Activated gamma-delta T cell treated with Interleukin-2 at 50 U/mL for 16 hours (primary cell): ENCODE measurements around the gene GRID1.

ENCODE experiments used
- DNase-seq: peaks from one replicate; pipeline ENCODE4 v3.0.0-alpha.2; 2020

Gene GRID1

DNA sequence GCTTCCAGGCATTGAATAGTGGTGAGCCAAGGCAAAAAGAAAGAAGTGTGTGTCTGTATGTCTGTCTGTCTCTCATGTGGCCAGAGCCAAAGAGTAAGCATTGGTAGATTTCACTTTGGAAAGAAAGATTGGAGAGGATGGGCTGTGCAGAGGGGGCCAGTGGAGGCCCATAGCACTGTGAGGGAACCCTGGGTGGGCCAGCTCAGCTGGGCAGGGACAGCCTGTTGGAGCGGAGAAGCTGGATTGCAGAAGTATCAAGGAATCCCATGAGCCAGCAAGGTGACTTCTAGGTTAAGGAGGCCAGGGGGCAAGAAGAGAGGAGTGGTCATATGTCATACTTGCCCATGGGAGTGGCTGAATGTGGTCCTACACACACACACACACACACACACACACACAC is 1.5 kb upstream of the GRID1 start:
- no peak for DNase-seq

DNA sequence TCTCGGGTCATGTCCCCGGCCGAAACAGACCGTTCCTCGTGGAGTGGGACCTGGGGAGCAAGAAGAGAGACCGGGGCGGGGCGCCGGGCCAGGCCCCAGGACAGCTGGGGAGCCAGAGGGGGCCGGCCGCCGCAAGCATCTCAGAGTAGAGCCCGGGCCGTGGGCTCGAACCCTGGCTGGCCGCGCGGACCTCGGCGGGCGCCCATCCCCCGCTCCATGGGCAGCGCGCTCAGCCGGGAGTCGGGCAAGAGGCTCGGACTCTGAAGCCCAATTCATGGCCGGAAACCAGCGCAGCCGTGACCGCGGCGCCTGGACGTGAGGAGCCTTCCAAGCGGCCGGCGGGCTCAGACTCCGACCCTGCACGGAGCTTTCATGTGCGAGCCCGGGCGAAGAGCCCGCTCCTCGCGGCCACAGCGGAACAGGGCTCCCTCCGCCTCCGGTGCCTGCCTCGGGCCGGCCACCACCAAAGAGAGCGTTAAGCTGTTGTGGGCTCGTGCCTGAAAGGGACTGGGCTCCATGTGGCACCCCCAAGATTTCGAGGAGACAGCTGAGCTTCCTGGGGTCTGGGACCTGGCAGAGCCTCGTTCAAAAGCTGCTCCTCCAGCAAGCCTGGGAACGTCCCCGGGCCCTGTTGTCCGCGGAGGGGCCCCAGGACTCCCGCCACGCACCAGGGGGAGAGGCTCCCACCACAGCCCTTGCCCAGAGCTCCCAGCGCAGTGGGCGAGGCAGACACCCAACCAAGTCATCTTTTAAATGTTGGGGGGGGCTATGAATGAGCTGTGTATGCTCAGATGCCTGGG is 757 bp upstream of the GRID1 start:
- no peak for DNase-seq

DNA sequence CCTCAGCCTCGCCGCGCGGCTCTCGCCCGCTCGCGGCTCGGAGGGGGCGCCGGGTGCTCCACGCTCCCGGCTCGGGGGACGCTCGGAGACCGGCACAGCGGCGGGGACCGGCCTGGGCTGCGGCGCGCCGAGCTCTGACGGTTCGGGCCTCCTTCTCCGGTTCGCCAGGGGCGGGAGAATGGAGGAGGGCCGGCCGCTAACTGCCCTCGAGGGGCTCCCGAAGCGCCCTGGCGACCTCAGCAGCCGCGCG is 232 bp upstream of the GRID1 start:
- no peak for DNase-seq

DNA sequence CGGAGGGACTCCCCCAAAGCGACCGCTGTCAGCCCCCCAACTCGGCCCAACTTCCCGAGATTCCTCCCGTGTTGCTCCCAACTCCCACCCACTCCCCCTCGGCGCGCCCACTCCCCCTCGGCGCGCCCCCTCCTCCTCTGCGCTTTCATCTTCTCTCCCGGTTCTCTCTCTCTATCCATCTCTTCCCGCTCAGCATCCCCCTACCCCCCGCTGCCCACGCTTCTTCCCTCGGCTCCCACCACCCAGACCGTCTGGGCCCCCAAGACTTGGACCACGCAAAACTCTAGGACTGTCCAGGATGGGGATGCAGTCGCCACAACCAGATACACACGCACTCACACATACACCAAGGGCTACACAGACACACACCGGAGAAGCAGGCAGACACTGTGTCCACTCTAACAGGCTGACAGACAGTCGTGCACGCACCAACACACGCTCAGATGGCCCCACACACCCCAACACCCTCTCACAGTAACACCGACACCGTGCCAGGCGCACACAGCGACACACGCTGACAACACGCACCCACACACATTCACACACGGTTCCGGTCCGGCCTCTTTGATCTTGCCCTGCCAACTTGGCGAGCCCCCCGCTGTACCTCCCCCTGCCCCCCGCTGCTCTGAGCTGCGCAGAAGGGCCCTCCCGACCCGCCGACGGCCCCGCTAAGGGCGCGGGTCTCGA is 1.1 kb downstream of the GRID1 start:
- no peak for DNase-seq

DNA sequence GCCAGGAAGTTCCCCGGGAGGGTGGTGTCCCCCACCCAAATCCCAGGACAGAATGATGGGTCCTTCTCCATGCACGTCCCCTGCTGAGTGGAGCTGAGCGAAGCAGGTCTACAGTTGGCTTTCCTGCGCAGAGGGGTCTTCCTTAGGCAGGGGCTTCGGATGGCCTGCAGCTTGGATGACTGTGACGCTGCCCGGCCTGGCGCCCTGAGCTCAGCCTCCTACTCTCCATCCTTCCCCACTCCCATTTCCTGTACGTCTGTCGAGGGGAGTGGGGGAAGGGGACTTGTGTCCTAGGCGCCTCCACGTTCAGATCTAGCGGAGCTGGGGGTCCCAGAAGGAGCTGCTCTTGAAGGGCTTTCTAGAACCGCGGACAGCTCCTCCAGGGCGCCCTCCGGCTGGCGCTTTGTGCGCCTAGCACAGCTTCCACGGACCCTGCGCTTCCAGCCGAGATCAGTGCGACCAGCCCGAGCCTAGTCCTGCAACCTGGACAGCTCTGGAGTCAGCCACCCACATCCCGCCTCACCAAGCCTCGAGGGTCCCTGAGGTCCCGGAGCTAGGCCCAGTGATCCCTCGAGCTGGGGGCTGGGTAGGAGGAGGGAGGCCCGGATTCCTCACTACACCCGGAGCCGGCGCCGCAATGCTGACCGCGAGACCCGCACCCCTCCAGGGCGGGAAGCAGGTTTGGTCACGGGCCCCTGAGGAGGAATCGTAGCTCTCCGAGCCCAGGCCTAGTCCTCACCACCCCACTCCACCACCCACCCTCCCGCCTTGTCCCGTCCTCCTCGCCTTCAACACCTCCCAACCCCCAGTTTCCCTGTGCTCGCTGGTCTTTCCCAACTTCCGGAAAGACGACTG is 1.9 kb downstream of the GRID1 start:
- DNase-seq: no peak

DNA sequence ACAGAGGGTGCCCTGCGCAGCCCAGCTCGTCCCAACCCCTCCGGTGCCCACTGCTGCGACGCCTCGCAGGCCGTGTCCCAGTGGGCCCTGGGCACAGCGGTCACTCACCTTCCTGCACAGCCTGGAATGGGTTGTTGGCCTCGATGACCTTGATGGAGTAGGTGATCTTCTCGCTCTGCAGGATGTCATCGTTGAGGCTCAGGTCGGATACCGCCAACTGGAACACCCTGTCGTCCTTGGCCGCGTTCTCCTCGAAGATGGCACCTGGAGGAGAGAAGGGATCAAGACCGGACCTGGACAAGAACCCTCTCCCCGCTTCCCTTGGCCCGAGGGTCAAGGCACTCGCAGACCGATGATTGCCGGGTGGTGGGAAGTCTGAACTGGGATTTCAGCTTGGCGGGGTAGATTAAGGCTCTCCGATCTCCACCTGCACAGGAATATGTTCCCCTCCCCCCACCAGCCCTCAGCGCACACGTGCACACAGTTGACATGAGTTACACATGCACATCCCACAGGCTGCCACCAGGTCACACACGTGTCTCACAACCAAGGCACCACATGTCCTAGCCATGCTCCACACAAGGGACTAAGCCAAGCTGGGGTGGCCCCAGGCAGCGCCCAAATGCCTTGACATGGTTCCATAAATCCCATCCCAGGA is 2.6 kb downstream of the GRID1 start:
- DNase-seq: no peak

DNA sequence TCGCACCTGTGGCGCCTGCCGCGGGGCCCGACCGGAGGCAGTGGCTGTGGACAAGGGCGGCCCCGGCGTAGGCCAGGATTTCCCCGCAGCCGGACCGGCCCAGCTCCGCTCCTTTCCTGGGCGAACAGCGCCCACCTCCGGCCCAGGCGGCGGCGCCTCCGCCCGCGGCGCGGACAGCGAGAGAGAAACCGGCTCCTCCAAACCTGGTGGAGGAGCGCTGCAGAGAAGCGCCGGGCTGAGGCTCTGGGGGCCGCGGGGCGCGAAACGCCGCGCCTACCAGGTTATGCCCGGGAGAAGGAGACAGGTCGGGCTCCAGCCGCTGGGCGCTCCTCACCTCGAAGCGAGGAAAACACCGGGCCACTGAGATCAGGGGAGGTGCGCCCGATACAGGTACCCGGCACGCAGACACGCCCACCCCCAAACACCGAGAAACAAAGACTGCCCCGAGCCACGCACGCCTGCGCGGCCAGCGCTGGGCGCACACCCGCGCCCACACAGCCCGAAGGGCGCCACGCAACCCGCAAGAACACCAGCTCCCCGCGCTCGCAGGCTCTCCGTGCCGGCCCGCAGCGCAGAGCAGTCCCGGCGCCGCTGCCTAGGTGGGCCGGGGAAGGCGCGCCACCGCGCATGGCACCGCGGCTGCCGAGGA is 3.3 kb downstream of the GRID1 start:
- DNase-seq: no peak

DNA sequence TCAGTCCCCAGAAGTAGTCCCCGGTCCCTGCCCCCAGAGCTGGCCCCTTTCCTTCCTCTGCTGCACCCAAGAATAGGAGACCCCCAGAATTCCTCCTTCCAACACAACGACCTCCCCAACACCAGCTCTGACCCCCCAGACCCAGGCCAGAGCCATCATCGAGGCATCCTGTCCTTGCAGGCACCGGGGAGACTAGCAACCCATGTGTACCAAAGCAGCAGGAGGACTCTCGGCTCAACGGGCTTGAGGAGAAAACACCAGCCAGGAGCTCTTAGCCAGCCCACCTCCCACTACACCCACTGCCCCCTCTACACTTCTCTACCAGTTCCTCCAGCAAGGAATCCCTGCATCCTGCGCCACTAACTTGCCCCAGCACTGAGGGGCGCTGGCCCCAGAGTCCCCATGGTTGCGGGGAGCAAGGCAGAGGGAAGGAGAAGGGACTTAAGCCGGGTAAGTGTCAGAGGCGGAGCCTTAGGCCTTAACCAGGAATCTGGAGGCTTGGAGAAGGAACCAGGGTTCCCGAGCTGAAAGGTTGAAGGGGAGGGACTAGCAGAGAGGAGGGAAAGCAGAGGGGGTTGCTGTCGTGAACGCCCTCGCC is 3.9 kb downstream of the GRID1 start:
- DNase-seq: no peak

DNA sequence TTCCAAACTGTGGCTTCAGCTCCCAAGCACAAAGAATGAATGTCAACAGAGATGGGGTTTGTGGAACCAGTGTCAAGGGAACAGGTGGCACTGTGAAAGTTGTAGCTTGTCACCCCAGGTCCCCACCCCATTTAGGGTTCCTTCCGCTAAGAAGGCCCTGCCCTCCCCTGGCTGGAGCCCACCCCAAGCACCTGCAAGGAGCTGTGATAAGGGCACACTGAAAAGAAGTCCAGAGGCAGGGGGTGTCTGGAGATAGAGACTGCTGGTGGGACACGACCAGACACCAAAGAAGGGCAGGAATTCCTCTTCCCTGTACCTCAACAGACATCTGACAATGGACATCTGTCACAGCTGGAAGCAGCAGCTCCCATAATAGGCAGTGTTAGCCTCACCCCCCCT is 4.5 kb downstream of the GRID1 start:
- DNase-seq: no peak

DNA sequence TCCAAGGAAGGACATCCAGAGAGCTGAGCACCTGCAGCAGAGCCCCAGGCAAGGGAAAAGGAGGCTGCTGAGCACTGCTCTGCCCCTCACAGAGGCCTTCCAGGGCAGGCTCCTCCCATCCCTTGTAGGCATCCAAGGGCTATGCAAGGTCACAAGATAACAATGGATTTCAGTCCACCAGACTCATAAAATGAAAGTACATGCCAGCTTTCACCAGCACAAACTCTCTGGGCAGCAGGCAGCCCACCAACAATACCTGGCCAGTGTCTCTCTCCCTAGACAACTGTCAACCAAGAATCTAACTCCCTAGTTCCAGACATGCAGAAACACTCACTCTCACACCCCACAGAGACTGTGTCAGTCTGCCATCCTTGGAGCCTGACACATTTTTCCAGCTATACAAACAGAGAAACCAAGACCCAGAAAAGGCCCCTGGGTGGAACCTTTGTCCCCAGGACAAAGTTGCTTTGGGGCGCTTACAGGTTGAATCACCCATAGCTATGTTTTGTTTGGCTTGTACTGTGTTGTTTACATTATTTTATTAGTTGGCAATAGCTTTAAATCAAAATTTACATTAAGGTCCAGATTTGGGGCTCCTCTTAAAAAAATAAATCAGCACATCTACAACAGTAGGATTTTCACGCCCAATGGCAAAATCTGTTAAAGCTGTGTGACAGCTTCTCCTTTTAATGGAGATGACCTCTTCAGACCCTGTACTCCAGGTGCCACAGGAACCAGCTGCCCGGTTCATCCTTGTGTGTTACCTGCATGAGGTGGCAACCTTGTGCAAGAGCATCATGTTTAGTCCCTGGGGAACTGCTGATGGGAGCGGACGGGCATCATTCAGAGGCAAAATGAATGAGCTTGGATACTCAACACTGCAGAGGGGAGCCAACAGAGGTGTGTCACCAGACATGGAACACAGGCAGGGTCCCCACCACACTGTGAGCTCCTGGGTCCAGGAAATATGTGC is 5.2 kb downstream of the GRID1 start:
- DNase-seq: no peak

DNA sequence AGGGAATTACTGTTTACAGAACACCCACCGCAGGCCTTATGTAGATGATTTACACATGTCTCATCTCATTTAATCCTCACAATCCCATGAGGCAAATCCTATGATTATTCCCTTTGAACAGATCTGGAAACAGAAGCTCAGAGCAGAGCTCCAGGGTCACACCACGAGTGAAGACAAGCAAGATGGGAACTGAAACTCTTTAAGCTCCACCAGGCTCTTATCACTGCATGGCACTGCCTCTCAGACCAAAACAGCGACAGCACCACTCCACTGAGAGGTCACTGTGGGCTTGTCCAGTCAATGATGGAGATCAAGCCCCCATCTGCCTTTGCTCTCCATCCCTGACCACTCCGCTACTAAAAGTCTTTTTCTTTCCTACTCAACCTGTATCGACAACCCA is 5.9 kb downstream of the GRID1 start:
- DNase-seq: no peak

DNA sequence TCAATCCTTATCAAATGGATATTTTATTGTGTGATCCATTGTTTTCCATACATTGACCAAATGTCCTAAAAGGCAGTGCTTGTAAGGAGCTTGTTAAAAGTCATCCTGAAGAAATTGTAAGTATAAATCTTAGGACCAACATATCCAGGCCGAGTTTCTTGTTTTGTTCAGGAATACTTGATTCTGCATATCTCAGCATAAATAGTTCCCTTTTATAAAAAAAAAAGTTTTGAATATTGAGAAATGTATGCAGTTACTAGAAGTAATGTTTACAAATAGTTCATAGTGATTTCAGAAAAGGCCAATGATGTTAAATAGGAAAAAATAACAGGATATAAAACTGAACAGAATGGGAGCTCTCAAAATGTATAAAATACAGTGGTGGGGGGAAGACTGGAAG is 6.6 kb downstream of the GRID1 start:
- DNase-seq: no peak

DNA sequence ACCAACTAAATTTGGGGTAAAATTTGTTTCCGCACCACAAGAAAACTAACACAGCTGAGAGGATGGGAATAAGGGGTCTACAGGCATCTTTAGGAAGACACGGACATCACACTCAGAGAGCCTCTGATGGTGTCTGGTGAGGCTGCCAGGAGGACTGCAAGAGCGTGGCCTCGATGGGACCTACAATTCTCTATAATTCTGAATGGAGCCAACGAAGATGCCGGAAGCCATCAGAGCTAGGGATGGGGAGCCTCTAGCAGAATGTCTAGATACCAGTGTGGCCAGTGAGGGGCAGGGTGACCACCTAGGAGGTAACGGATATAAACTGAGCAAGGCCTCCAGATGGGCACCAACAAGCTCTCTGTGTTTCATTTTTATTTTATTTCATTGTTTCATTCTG is 7.5 kb downstream of the GRID1 start:
- DNase-seq: no peak

DNA sequence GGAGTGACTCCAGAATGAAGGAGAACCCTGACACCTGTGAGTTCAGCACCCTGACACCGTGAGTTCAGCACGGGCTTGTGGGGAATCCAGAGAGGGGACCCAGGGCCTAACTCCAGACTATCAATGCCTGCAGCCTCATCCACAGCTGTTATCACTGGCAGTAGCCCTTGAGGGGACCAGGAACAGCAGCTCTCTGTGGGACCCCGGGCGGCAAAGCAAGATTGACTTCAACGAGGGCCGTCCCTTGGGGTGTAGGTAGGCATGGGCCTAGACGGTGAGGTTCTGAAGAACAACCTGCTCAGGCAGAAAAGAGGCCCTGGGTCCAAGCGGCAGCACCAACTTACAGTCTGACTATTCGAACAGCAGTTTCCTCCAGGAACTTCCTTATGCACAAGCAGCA is 8.9 kb downstream of the GRID1 start:
- DNase-seq: no peak

DNA sequence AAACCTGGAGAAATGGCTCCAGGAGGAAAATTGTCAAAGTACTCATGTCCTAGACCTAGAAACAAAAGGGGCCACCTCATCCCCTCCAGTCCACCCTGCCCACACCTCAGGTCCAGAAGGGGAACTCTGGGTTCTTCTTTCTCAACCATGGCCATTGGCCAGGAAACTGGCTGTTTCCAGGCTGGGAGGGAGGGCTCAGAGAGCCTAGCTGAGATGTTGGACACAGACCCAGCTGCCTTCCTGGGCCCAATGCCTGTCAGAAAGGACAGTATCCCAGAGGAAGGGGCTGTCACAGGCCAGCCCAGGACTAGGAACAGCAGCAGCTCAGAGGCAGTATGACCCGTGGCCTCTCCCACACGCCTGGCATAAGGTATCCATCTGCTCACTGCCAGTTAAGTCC is 9.6 kb downstream of the GRID1 start:
- no peak for DNase-seq

DNA sequence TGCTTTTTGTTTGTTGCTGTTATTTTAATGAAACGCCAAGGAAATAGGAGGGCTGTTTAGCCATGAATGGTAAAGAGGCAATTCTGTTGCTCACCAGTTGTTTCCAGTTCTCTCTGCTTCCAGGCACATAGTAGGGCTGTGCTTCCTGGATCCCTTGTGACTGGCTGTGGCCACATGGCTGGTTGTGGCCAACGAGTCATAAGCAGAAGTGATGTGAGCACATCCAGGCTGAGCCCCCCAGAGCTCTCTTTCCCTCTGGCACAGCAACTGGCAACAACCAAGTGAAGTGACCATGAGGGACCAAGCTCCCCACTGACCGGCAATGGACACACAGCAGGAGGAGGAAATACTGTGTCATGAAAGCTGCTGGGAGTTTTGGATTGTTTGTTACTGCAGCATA is 10.3 kb downstream of the GRID1 start:
- DNase-seq: no peak

DNA sequence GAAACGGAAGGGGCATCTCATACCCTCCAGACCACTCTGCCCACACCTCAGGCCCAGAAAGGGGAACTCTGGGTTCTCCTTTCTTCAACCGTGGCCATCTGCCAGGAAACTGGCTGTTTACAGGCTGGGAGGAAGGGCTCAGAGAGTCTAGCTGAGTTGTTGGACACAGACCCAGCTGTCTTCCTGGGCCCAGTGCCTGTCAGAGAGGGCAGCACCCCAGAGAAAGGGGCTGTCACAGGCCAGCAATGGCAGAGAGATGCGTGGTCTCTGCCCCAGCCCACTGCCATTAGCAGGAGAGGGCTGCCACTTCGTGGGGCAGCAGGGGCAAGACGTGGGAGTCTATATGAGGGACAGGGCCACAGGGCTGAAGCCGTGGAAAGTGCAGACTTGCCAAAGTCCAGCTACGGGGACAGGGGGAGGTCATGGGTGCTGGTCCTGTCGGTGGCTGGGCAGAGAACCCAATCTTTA is 11.0 kb downstream of the GRID1 start:
- DNase-seq: no peak

DNA sequence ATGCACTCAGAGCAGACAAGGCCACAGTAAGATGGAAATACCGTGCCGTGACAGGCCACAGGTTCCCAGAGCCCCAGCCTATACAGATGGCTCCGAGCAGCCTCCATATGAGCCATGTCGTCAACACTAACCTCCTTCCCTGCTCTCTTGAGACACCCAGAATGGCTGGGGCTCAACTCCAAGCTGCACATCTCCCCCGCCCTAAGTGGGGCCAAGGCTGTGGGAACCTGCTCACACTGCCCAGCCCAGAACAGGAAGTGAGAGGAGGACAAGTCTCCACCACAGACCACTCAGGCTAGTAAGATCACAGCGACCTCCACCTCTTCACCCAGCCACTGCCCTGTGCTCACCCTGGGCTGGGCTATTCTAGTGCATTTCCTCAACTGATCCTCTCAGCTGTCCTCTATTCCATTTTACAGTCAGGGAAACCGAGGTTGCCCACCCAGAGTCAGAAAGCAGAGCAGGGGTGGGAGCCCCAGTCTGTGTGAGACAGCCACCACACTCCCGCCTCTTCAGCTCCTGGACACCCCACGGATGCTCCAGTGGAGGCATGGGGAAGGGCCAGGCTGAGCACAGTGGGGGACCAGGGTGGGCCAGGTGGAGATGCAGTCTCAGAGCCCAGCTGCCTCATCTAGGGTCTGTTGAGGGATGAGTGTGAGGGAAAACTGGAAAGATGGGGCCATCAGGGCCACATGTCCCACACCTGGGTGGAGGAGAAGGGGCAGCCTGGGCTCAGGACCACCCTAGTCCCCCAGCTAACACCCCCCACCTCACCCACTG is 11.6 kb downstream of the GRID1 start:
- no peak for DNase-seq

DNA sequence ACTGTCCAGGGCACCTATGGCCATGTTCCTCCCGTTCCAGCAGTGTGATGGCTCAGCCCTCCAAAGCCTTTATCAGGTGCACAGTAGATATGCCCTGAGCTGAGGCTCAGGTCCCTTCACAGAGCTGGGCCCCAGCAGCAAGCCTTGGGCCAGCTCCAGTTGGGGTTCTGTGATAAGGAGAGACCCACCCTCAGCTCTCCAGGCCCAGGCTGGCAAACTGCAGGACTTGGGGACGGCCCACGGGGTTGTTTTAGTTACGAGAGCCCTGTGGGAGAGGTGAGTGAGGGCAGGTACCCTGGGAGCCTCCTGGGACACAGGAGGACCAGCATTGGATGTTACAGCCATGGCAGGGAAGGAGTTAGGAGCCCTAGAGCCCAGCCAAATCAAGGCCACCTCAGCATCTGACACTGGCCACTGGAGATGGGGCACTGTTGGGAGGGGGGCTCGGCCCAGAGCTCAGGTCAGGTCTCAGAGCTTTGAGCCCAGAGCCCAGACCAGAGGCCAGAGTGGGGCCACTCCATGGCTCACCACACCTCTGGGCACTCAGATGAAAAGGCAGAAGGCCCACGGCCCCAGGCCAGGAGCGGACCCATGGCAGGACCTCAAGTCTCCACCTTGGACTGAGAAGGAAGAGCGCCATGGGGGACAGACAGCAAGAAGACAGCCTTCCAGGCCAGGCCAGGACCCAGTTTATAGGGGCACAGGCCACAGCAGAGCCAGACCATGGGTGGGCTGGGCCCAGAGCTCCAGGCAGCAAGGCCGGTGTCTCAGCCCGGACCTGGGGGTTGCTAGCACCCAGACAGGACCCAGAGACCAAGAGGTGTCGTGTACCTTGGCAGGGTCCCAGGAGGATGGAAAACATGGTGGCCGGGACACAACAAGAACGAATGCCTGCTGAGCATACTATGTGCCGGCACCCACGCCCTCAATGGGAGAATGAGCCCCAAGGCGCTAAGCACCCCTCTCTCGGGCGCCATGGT is 12.8 kb downstream of the GRID1 start:
- no peak for DNase-seq
